A673 (cell line): Measurements from ENCODE around the gene CCDC88C. TPM values are rescaled to one million over a fixed set of nuclear protein-coding genes. Genes with fewer than 3 reads are reported as not detected.

Source experiments
- BruUV-seq: library from RNA; stranded (reverse); fragments of 400-500 nt; replicated peaks from 2 replicates; lab custom pipeline; 2021; lab: Mats Ljungman, UMichigan
- CTCF ChIA-PET: fragments of 300-600 bp; sonication (Branson Sonifier 250); formaldehyde crosslinking; loops from one replicate; lab custom pipeline; 2022; ENCODE audit warnings: antibody characterized with exemption; lab: Charles Lee
- POLR2A ChIA-PET: fragments of 300-600 bp; sonication (Branson Sonifier 250); formaldehyde crosslinking; loops from one replicate; lab custom pipeline; 2022; ENCODE audit warnings: antibody characterized with exemption; ENCODE audit not compliant: low non-redundant PET; lab: Charles Lee
- DNase-seq: peaks from one replicate; pipeline ENCODE4 v3.0.0-alpha.2; 2015; ENCODE audit warnings: low spot score
- H3K27ac ChIP-seq: fragments of 200-600 bp; sonication (generic); 2 replicates; pipeline ENCODE4 v1.5.1; 2016; ENCODE audit warnings: mixed run types, low read depth, mild to moderate bottlenecking, mixed read lengths, antibody characterized with exemption, low read length; ENCODE audit not compliant: poor library complexity, severe bottlenecking
- H3K27me3 ChIP-seq: fragments of 200-600 bp; sonication (generic); replicated peaks from 2 replicates; pipeline ENCODE4 v1.6.1; 2017; ENCODE audit warnings: mixed run types, low read depth, mild to moderate bottlenecking, mixed read lengths, antibody characterized with exemption, low read length; ENCODE audit not compliant: insufficient read depth, poor library complexity
- H3K36me3 ChIP-seq: fragments of 200-600 bp; sonication (generic); 2 replicates; pipeline ENCODE4 v1.6.1; 2016; ENCODE audit warnings: mixed run types, mild to moderate bottlenecking, mixed read lengths, antibody characterized with exemption, low read length; ENCODE audit not compliant: insufficient read depth, poor library complexity, severe bottlenecking
- H3K4me1 ChIP-seq: fragments of 200-600 bp; sonication (generic); 2 replicates; pipeline ENCODE4 v1.6.1; 2017; ENCODE audit warnings: mixed run types, mild to moderate bottlenecking, mixed read lengths, antibody characterized with exemption, low read length; ENCODE audit not compliant: insufficient read depth, poor library complexity, severe bottlenecking
- H3K4me3 ChIP-seq: fragments of 200-600 bp; sonication (generic); 2 replicates; pipeline ENCODE4 v1.5.1; 2016; ENCODE audit warnings: low read depth, mixed run types, mild to moderate bottlenecking, mixed read lengths, low read length; ENCODE audit not compliant: poor library complexity, severe bottlenecking
- H3K9me3 ChIP-seq: fragments of 200-600 bp; sonication (generic); 2 replicates; pipeline ENCODE4 v1.6.1; 2016; ENCODE audit warnings: mixed run types, low read depth, mild to moderate bottlenecking, mixed read lengths, antibody characterized with exemption, low read length; ENCODE audit not compliant: poor library complexity, severe bottlenecking
- EZH2 ChIP-seq: fragments of 200-600 bp; sonication (generic); IDR thresholded peaks from 2 replicates; pipeline ENCODE4 v1.6.1; 2017; ENCODE audit warnings: borderline replicate concordance, low read depth, mild to moderate bottlenecking, mixed read lengths, antibody characterized with exemption, low read length; ENCODE audit not compliant: poor library complexity, severe bottlenecking
- intact Hi-C: fragments of 100-400 bp; cut with micrococcal nuclease; formaldehyde crosslinking; loops from one replicate; pipeline ENCODE4 v1.10.0; 2022; ENCODE audit not compliant: unreplicated experiment
- total RNA-seq: library from RNA; stranded (reverse); gene quantifications from 2 replicates; pipeline ENCODE4 v1.2.3, GENCODE V29; 2021
- TF ChIP-seq, protein P1 (sequence below): fragments of 300-800, 200-600 bp; sonication (generic); conservative IDR thresholded peaks from 2 replicates; pipeline ENCODE4 v1.5.1; 2017; ENCODE audit warnings: low read depth, mild to moderate bottlenecking, antibody characterized with exemption, low read length, moderate library complexity, mixed read lengths

Gene CCDC88C
- total RNA-seq, 1 experiment from 2014 or later: 49.1 TPM

DNA sequence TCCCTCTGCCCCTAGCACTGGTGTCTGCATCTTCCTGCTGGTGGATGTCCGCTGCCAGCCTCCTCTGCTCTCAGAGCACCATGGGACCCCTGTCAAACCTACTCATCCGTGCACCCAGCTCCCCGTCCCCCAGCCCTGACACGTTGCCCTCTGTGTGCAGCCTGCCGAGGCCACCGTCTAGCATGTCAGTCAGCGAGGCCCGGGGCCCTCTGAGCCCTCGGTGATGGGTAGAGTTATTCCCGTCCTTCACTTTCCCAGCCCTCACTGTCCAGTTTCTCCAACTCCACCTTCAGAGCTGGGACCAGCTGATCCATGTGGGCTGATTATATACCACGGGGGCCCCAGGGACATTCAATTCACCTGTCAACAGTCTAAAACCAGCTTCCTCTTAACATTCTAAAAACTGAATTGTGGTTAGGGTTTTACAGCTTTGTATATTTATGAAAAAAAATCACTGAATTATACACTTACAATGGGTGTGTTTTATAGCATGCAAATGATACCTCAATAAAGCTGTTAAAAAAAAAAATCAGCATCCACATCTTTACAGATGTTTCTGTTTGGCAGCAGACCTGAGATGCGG is 61.3 kb downstream of the CCDC88C start:
- Histone ChIP-seq H3K36me3 (no peaks in the 10 kb centered on the region), H3K4me3 (no peak overlapping the region), H3K9me3 (no peaks in the 10 kb centered on the region), H3K4me1 (peaks cover 57% of the 10 kb centered on the region), H3K27ac (no peak overlapping the region), H3K27me3 (no peaks in the 10 kb centered on the region)
- TF ChIP-seq, protein P1, sequence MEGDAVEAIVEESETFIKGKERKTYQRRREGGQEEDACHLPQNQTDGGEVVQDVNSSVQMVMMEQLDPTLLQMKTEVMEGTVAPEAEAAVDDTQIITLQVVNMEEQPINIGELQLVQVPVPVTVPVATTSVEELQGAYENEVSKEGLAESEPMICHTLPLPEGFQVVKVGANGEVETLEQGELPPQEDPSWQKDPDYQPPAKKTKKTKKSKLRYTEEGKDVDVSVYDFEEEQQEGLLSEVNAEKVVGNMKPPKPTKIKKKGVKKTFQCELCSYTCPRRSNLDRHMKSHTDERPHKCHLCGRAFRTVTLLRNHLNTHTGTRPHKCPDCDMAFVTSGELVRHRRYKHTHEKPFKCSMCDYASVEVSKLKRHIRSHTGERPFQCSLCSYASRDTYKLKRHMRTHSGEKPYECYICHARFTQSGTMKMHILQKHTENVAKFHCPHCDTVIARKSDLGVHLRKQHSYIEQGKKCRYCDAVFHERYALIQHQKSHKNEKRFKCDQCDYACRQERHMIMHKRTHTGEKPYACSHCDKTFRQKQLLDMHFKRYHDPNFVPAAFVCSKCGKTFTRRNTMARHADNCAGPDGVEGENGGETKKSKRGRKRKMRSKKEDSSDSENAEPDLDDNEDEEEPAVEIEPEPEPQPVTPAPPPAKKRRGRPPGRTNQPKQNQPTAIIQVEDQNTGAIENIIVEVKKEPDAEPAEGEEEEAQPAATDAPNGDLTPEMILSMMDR: no peak
- no peak for TF ChIP-seq EZH2
- POLR2A ChIA-PET: no interaction called here
- no peak for DNase-seq
- no TSS peak for BruUV-seq
- CTCF ChIA-PET: interaction anchor here (0.6 kb wide), 1 partner anchor 983 kb away, joined by 3 read pairs; no protein-coding TSS in a partner anchor
- intact Hi-C loops: loop anchor here (5.0 kb wide), 1 partner anchor 61 kb away; the partner anchor contains the start of gene CCDC88C

DNA sequence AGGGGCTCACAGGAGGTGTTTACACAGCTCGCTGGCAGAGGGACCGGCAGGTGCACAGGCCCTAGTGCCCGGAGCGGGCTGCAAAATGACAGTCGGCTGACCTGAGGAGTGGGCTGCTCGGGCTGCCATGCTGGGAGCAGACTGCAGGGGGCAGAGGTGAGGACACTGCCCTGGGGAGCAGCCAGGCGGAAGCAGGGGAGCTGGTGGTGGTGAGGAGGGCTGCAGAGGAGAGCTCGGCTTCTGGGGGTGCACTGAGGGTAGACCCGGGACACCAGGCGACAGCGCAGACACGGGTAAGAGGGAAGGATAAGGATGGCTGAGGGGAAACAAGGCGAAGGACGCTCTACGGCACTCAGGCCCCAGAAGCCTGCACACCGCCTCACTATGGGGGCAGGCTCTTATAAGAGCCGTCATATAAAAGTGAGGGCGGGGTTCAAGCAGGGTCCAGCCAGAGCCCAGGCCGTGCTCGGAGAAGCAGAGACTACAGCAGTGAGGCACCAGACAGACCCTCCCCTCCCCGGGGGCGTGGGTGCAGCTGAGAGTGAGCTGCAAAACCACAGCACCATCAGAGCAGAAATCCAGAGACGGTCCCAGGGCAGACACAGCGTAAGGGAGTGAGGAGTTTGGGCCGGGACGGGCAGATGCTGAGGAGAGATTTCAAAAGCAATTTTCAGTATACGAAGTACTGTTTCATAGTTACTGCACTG is 62.5 kb downstream of the CCDC88C start:
- DNase-seq: no peak
- Histone ChIP-seq H3K27ac (no peak overlapping the region), H3K4me1 (peaks cover 53% of the 10 kb centered on the region), H3K27me3 (no peaks in the 10 kb centered on the region), H3K36me3 (no peaks in the 10 kb centered on the region), H3K9me3 (no peaks in the 10 kb centered on the region), H3K4me3 (no peak overlapping the region)
- intact Hi-C loops: loop anchor here (5.0 kb wide), 1 partner anchor 62 kb away; the partner anchor contains the start of gene CCDC88C
- CTCF ChIA-PET: no interaction called here
- no TSS peak for BruUV-seq
- POLR2A ChIA-PET: no interaction called here
- no peak for TF ChIP-seq EZH2
- TF ChIP-seq, protein P1: peak; percentile 53

DNA sequence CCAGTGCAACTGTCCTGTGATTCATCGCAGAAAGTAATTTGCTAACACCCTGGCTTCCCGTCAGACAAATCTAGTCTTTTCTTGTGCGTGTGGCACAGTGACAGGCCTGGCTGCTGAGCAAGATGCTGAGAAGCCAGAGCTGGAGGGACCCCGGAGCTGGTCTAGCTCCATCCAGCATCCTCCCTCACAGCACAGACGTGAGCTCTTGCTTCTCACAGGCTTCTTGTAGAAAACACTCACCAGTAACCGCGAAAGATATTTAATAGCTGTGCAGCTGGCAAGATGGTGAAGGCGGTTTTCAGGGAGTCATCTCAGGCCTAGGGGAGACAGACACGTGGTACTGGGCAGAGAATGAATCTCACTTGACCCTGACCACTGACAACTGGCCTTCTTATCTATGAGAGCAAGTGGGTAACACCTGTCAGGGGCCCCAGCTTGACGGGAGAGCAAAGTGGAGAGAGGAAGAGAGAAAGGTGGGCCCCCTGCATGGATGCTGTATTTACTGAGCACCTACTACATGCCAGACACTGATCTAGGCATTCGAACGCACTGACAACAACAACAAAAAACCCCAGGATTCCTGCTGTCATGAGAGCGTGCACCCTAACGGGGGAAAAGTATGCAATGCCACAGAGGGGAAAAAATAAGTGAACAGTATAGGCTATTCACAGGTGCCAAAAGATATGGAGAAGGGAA is 63.3 kb downstream of the CCDC88C start:
- TF ChIP-seq, protein P1: no peak
- no peak for TF ChIP-seq EZH2
- POLR2A ChIA-PET: no interaction called here
- CTCF ChIA-PET: no interaction called here

More for the DNA sequence above, 63.3 kb downstream of the CCDC88C start:
- no TSS peak for BruUV-seq
- H3K27me3 ChIP-seq: no peaks in the 10 kb centered on the region
- H3K9me3 ChIP-seq: no peaks in the 10 kb centered on the region
- intact Hi-C loops: no loop called here
- H3K4me3 ChIP-seq: no peak overlapping the region
- H3K36me3 ChIP-seq: no peaks in the 10 kb centered on the region
- H3K27ac ChIP-seq: no peak overlapping the region
- no peak for DNase-seq
- H3K4me1 ChIP-seq: peaks cover 47% of the 10 kb centered on the region
